ENCODE results near the gene TNFAIP8L1. TPM values are rescaled to one million over a fixed set of nuclear protein-coding genes. Genes with fewer than 3 reads are reported as not detected.

Gene TNFAIP8L1
- total RNA-seq, 1 experiment from 2014 or later = 22.2 TPM

GRCh38 chr19:4689403-4689802 is 50.1 kb downstream of the TNFAIP8L1 start:
- H3K4me3 ChIP-seq (replicated peaks in 1 of 2; ENCODE audit: low read depth in 1 of 2, low read length in 2 of 2) = no peak overlapping the region
- CTCF ChIA-PET = no interaction called here
- intact Hi-C loops (cut with micrococcal nuclease) = no loop called here
- H3K79me2 ChIP-seq (ENCODE audit: insufficient read depth, low read length) = peaks cover 9% of the 10 kb centered on the region; the same call in 1 of the 2 replicates
- BruUV-seq (replicated peaks) = no TSS peak
- ATAC-seq (no peak), DNase-seq (ENCODE audit: low read depth, low spot score) (no peak)
- H3K9ac ChIP-seq (ENCODE audit: low read length) = no peak overlapping the region
- H2AFZ ChIP-seq (ENCODE audit: low read depth, low read length, poor library complexity, severe bottlenecking) = no peak overlapping the region
- no peak for TF ChIP-seq EZH2 (IDR thresholded peaks at IDR 0.05)
- no peak for TF ChIP-seq ELF1 (IDR thresholded peaks at IDR 0.05; ENCODE audit: borderline replicate concordance, low read depth)
- no peak for TF ChIP-seq SRF (IDR thresholded peaks at IDR 0.05; ENCODE audit: low read depth)
- TF ChIP-seq TCF7L2 (IDR thresholded peaks at IDR 0.05; ENCODE audit: borderline replicate concordance, extremely low read depth, insufficient read depth, insufficient read length) = no peak
- no peak for TF ChIP-seq SIN3A (IDR thresholded peaks at IDR 0.05; ENCODE audit: low read depth)
- no peak for TF ChIP-seq CBX3 (IDR thresholded peaks at IDR 0.05; ENCODE audit: low read depth)
- TF ChIP-seq SP1 (IDR thresholded peaks at IDR 0.05; ENCODE audit: low read depth) = no peak
- TF ChIP-seq CEBPB (IDR thresholded peaks at IDR 0.05; ENCODE audit: low read depth) = no peak
- TF ChIP-seq ZFX (IDR thresholded peaks at IDR 0.05) = no peak
- TF ChIP-seq, protein P1, sequence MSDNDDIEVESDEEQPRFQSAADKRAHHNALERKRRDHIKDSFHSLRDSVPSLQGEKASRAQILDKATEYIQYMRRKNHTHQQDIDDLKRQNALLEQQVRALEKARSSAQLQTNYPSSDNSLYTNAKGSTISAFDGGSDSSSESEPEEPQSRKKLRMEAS (IDR thresholded peaks at IDR 0.05) = no peak
- TF ChIP-seq RAD21 (IDR thresholded peaks at IDR 0.05; ENCODE audit: low read depth) = no peak
- TF ChIP-seq POLR2AphosphoS5 (IDR thresholded peaks at IDR 0.05; ENCODE audit: low read depth, low read length) = no peak
- TF ChIP-seq ATF3 (IDR thresholded peaks at IDR 0.05) = no peak
- TF ChIP-seq YY1 (IDR thresholded peaks at IDR 0.05; ENCODE audit: extremely low read depth, insufficient replicate concordance, low read depth, low read length) = no peak
- no peak for TF ChIP-seq REST (IDR thresholded peaks at IDR 0.05; ENCODE audit: low read depth)
- TF ChIP-seq ZNF274 (IDR thresholded peaks at IDR 0.05; ENCODE audit: low read depth, low read length) = no peak
- TF ChIP-seq, protein P2, sequence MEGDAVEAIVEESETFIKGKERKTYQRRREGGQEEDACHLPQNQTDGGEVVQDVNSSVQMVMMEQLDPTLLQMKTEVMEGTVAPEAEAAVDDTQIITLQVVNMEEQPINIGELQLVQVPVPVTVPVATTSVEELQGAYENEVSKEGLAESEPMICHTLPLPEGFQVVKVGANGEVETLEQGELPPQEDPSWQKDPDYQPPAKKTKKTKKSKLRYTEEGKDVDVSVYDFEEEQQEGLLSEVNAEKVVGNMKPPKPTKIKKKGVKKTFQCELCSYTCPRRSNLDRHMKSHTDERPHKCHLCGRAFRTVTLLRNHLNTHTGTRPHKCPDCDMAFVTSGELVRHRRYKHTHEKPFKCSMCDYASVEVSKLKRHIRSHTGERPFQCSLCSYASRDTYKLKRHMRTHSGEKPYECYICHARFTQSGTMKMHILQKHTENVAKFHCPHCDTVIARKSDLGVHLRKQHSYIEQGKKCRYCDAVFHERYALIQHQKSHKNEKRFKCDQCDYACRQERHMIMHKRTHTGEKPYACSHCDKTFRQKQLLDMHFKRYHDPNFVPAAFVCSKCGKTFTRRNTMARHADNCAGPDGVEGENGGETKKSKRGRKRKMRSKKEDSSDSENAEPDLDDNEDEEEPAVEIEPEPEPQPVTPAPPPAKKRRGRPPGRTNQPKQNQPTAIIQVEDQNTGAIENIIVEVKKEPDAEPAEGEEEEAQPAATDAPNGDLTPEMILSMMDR (IDR thresholded peaks at IDR 0.05 in 2 of 3, conservative IDR thresholded peaks at IDR 0.05 in 1 of 3; ENCODE audit: borderline replicate concordance in 1 of 3, insufficient read depth in 1 of 3, low read depth in 2 of 3, low read length in 2 of 3) = no peak
- TF ChIP-seq JUND (IDR thresholded peaks at IDR 0.05) = no peak
- RAD21 ChIA-PET (ENCODE audit: low non-redundant PET in 1 of 2, low total read pairs in 2 of 2, uncharacterized antibody in 2 of 2, unreplicated experiment in 2 of 2) = no interaction called here
- no peaks in the 10 kb centered on the region for H4K20me1 ChIP-seq (ENCODE audit: insufficient read depth)
- H3K4me1 ChIP-seq (ENCODE audit: control insufficient read depth in 1 of 2, insufficient read depth in 2 of 2, low read length in 2 of 2) = peaks cover under 1 to 7% of the 10 kb centered on the region in 2 experiments; a peak in 3 of 4 replicates
- no peaks in the 10 kb centered on the region for H3K9me2 ChIP-seq (ENCODE audit: insufficient read depth)
- POLR2A ChIA-PET = no interaction called here
- H3K9me3 ChIP-seq (ENCODE audit: control insufficient read depth in 1 of 2, insufficient read depth in 1 of 2, low read depth in 1 of 2, low read length in 2 of 2) = no peaks in the 10 kb centered on the region
- H3K4me2 ChIP-seq (ENCODE audit: low read length) = no peak overlapping the region
- no peak overlapping the region for H3K27ac ChIP-seq (ENCODE audit: low read depth, low read length)
- H3K36me3 ChIP-seq (ENCODE audit: control insufficient read depth in 1 of 2, insufficient read depth in 2 of 2, low read length in 2 of 2) = peaks cover 4 to 52% of the 10 kb centered on the region in 2 experiments
- no peaks in the 10 kb centered on the region for H3K27me3 ChIP-seq (ENCODE audit: insufficient read depth, low read length)

Measured in HCT116 (cell line).